HL-60 (cell line): ENCODE measurements around the gene FBN1.

ENCODE experiments used
- CTCF ChIP-seq: IDR thresholded peaks from one replicate; pipeline ENCODE4 v1.5.1; 2011; ENCODE audit warnings: low read length, control low read depth, inconsistent platforms; ENCODE audit not compliant: insufficient read depth
- GABPA ChIP-seq: IDR thresholded peaks from 2 replicates; pipeline ENCODE4 v1.6.1; 2012; ENCODE audit warnings: low read depth
- POLR2AphosphoS5 ChIP-seq: IDR thresholded peaks from 2 replicates; pipeline ENCODE4 v1.6.1; 2012; ENCODE audit warnings: low read depth
- REST ChIP-seq: IDR thresholded peaks from 2 replicates; pipeline ENCODE4 v1.6.1; 2012; ENCODE audit warnings: low read depth; ENCODE audit not compliant: insufficient replicate concordance
- SPI1 ChIP-seq: IDR thresholded peaks from 2 replicates; pipeline ENCODE4 v1.6.1; 2012; ENCODE audit warnings: low read depth, mild to moderate bottlenecking, borderline replicate concordance

- TF ChIP-seq CTCF (no peak), POLR2AphosphoS5 (no peak), REST (no peak), GABPA (no peak), SPI1 (no peak)
These were observed 278.0 kb downstream of the FBN1 start for GRCh38 chr15:48367483-48367882.
